SK-N-SH (cell line): ENCODE results near the gene ARMC7. TPM values are rescaled to one million over a fixed set of nuclear protein-coding genes. Genes with fewer than 3 reads are reported as not detected.

Experiments used
- CTCF ChIA-PET: fragments of 300-600, 350-600 bp; formaldehyde crosslinking; extraction: SDS; loops from one replicate; lab custom pipeline; 2021; lab: Yijun Ruan, JAX
- POLR2A ChIA-PET: fragments of 350-600 bp; sonication (Branson Sonifier 250); formaldehyde crosslinking; extraction: SDS; loops from one replicate; lab custom pipeline; 2020; ENCODE audit warnings: antibody characterized with exemption, inconsistent platforms; lab: Yijun Ruan, JAX
- DNase-seq: peaks from one replicate; pipeline ENCODE4 v3.0.0; 2012
- H2AFZ ChIP-seq: fragments of 200-600 bp; sonication (generic); 2 replicates; pipeline ENCODE4 v1.8.1; 2016; ENCODE audit warnings: antibody characterized with exemption, mild to moderate bottlenecking, low read depth
- H3F3A ChIP-seq: fragments of 200-600 bp; sonication (generic); replicated peaks from 2 replicates; pipeline ENCODE3; 2016; ENCODE audit warnings: antibody characterized with exemption, mild to moderate bottlenecking; ENCODE audit not compliant: insufficient read depth
- H3K27ac ChIP-seq, 2 experiments: fragments of 200-500 bp in 1 of 2; fragments of 200-600 bp in 1 of 2; sonication (Bioruptor generic) in 1 of 2; sonication (generic), shearing (Covaris generic) in 1 of 2; 2 replicates each; pipeline versions ENCODE4 v1.5.1 to v1.6.1; 2014 to 2016; ENCODE audit warnings: low read depth in 2 of 2, inconsistent platforms in 1 of 2, low read length in 1 of 2, mild to moderate bottlenecking in 1 of 2, mixed read lengths in 1 of 2
- H3K27me3 ChIP-seq: fragments of 200-600 bp; sonication (generic), shearing (Covaris generic); 2 replicates; pipeline ENCODE4 v1.6.1; 2016; ENCODE audit warnings: mixed run types; ENCODE audit not compliant: insufficient read depth
- H3K36me3 ChIP-seq, 2 experiments: fragments of 200-500 bp in 1 of 2; fragments of 200-600 bp in 1 of 2; sonication (Bioruptor generic) in 1 of 2; sonication (generic) in 1 of 2; replicated peaks in 1 of 2; 2 replicates each; pipeline versions ENCODE3 to v1.5.1; 2014 to 2016; ENCODE audit warnings: low read length in 1 of 2, mild to moderate bottlenecking in 1 of 2; ENCODE audit not compliant: insufficient read depth in 2 of 2, control insufficient read depth in 1 of 2
- H3K4me1 ChIP-seq, 2 experiments: fragments of 200-500 bp in 1 of 2; fragments of 200-600 bp in 1 of 2; sonication (Bioruptor generic) in 1 of 2; sonication (generic), shearing (Covaris generic) in 1 of 2; 2 replicates each; pipeline versions ENCODE4 v1.5.1 to v1.6.1; 2014 to 2016; ENCODE audit warnings: low read depth in 1 of 2, low read length in 1 of 2, mixed run types in 1 of 2; ENCODE audit not compliant: insufficient read depth in 2 of 2, control insufficient read depth in 1 of 2
- H3K4me2 ChIP-seq: fragments of 200-600 bp; sonication (generic), shearing (Covaris generic); 2 replicates; pipeline ENCODE4 v1.6.1; 2017; ENCODE audit warnings: mixed run types
- H3K4me3 ChIP-seq, 2 experiments: fragments of 200-500 bp in 1 of 2; fragments of 200-600 bp in 1 of 2; sonication (Bioruptor generic) in 1 of 2; sonication (generic), shearing (Covaris generic) in 1 of 2; 2 replicates each; pipeline versions ENCODE4 v1.5.1 to v1.8.1; 2014 to 2016; ENCODE audit warnings: low read depth in 2 of 2, inconsistent platforms in 1 of 2, low read length in 1 of 2, mild to moderate bottlenecking in 1 of 2, mixed read lengths in 1 of 2, moderate library complexity in 1 of 2
- H3K79me2 ChIP-seq: fragments of 200-600 bp; sonication (generic); 2 replicates; pipeline ENCODE4 v1.8.1; 2017; ENCODE audit warnings: mild to moderate bottlenecking; ENCODE audit not compliant: insufficient read depth
- H3K9ac ChIP-seq: fragments of 200-600 bp; sonication (generic); 2 replicates; pipeline ENCODE4 v1.6.1; 2017; ENCODE audit warnings: mixed run types
- H3K9me2 ChIP-seq: fragments of 200-600 bp; sonication (generic); 2 replicates; pipeline ENCODE4 v1.6.1; 2017; ENCODE audit warnings: mixed run types
- H3K9me3 ChIP-seq: fragments of 200-600 bp; sonication (generic); 2 replicates; pipeline ENCODE4 v1.6.1; 2017; ENCODE audit warnings: mixed run types, mild to moderate bottlenecking, moderate library complexity
- H4K20me1 ChIP-seq: fragments of 200-600 bp; sonication (generic); 2 replicates; pipeline ENCODE4 v1.6.1; 2017; ENCODE audit warnings: mild to moderate bottlenecking, mixed run types; ENCODE audit not compliant: insufficient read depth
- EP300 ChIP-seq, 2 experiments: IDR thresholded peaks; 2 replicates each; pipeline versions ENCODE4 v1.4.0 to v1.6.1; 2012; ENCODE audit warnings: borderline replicate concordance in 1 of 2, low read depth in 1 of 2, low read length in 1 of 2
- FOXM1 ChIP-seq: IDR thresholded peaks from 2 replicates; pipeline ENCODE4 v1.4.0; 2012; ENCODE audit warnings: low read depth, mild to moderate bottlenecking
- GABPA ChIP-seq: IDR thresholded peaks from 2 replicates; pipeline ENCODE4 v1.4.0; 2012; ENCODE audit warnings: low read depth, mild to moderate bottlenecking
- MEF2A ChIP-seq: IDR thresholded peaks from 2 replicates; pipeline ENCODE4 v1.4.0; 2012; ENCODE audit warnings: low read depth, borderline replicate concordance
- MXI1 ChIP-seq: IDR thresholded peaks from 2 replicates; pipeline ENCODE4 v1.6.1; 2012; ENCODE audit warnings: mild to moderate bottlenecking, low read depth, low read length, improper control_type of control experiment
- NFIC ChIP-seq: IDR thresholded peaks from 2 replicates; pipeline ENCODE4 v1.4.0; 2012; ENCODE audit warnings: borderline replicate concordance
- POLR2AphosphoS5 ChIP-seq: IDR thresholded peaks from 2 replicates; pipeline ENCODE4 v1.6.1; 2012; ENCODE audit warnings: low read depth, low read length
- RCOR1 ChIP-seq: fragments of 150-350 bp; IDR thresholded peaks from 2 replicates; pipeline ENCODE4 v1.6.1; 2017; ENCODE audit warnings: antibody characterized with exemption, low read length
- RFX5 ChIP-seq: IDR thresholded peaks from 2 replicates; pipeline ENCODE4 v1.6.1; 2012; ENCODE audit warnings: mild to moderate bottlenecking, improper control_type of control experiment, low read length
- RXRA ChIP-seq: IDR thresholded peaks from 2 replicates; pipeline ENCODE4 v1.4.0; 2012; ENCODE audit warnings: low read depth, mild to moderate bottlenecking, borderline replicate concordance
- SIN3A ChIP-seq: IDR thresholded peaks from 2 replicates; pipeline ENCODE4 v1.6.1; 2012; ENCODE audit warnings: low read depth, mild to moderate bottlenecking, low read length, moderate library complexity, borderline replicate concordance
- SMC3 ChIP-seq: IDR thresholded peaks from 2 replicates; pipeline ENCODE4 v1.6.1; 2012; ENCODE audit warnings: low read depth, low read length, improper control_type of control experiment
- TAF1 ChIP-seq: IDR thresholded peaks from 2 replicates; pipeline ENCODE4 v1.6.1; 2012; ENCODE audit warnings: low read depth, mild to moderate bottlenecking, low read length, moderate library complexity, borderline replicate concordance
- TCF12 ChIP-seq: IDR thresholded peaks from 2 replicates; pipeline ENCODE4 v1.4.0; 2012
- YY1 ChIP-seq: IDR thresholded peaks from 2 replicates; pipeline ENCODE4 v1.4.0; 2012; ENCODE audit warnings: low read depth, mild to moderate bottlenecking
- WGBS: methylation state at CpG from one replicate; pipeline ENCODE4 v1.1.6; 2017; ENCODE audit warnings: low lambda C conversion rate; 5-methylcytosine and 5-hydroxymethylcytosine counted together
- polyA plus RNA-seq, 3 experiments: library from polyadenylated mRNA; depleted of rRNA; stranded (reverse); fragments of >200 nt; gene quantifications; 2 replicates each; pipeline ENCODE4 v1.2.3, GENCODE V29; 2012
- TF ChIP-seq, protein P1 (sequence below): IDR thresholded peaks from 2 replicates; pipeline ENCODE4 v1.4.0; 2012; ENCODE audit warnings: low read depth
- TF ChIP-seq, protein P2 (sequence below): IDR thresholded peaks from 2 replicates; pipeline ENCODE4 v1.6.1; 2012; ENCODE audit warnings: mild to moderate bottlenecking, low read depth, low read length, moderate library complexity
- TF ChIP-seq, protein P3 (sequence below): fragments of 200-600 bp; sonication (generic); IDR thresholded peaks from 2 replicates; pipeline ENCODE4 v1.6.1; 2017; ENCODE audit warnings: antibody characterized with exemption, mild to moderate bottlenecking, moderate library complexity
- TF ChIP-seq, protein P4 (sequence below): IDR thresholded peaks from 2 replicates; pipeline ENCODE4; 2012
- TF ChIP-seq, protein P5 (sequence below): fragments of 150-350 bp; IDR thresholded peaks from 2 replicates; pipeline ENCODE4 v1.6.1; 2016; ENCODE audit warnings: mild to moderate bottlenecking, low read depth, low read length
- TF ChIP-seq, protein P6 (sequence below): fragments of 150-350 bp; IDR thresholded peaks from 2 replicates; pipeline ENCODE4 v1.6.1; 2017; ENCODE audit warnings: antibody characterized with exemption, low read length, low read depth, borderline replicate concordance

The ARMC7 gene
- 7.3 and 10.8 TPM in 2 replicates for polyA plus RNA-seq (2012; rRNA removed)
- polyA plus RNA-seq (2012; cell fraction: cytosol; rRNA removed) = 5.9 and 7.9 TPM in 2 replicates
- 10.6 and 11.4 TPM in 2 replicates for polyA plus RNA-seq (2012; cell fraction: nucleus; rRNA removed)

DNA sequence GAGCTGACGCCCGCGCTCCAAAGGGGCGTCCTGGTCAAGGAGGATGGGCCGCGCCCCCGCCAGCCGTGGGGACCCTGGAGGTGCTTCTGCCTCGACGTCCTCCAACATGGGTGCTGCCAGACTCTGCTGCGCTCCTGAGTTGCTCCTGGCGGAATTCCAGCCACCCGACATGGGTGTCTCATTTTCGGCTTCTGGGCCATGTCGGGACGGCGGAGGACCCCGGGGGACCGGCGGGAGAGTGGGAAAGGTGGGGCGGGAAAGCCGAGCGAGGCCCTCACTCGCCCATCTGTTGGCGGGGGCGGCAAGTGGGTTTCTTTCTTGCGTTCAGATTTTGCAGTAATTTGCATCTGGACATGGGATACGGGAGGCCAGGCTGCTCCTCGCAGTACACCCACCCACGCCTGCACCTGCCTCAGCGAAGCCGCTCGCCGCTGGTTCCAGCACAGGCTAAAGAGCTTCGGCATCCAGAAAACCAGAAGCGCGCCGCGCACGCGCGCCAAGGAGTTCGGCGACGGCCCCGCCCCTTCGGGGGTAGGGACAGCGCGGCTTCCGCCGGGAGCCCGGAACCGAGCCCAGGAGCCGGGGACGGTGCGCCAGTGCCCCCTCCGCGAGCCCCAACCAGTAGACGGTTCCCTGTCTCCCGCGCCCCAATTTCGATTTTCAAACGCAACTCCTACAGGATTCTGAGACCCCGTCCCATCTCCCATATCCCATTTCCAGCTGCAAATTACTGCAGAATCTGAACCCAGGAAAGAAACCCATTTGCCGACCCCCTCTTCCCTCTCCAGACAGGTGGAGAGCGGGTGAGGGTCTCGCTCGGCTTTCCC lies at the start of gene ARMC7:
Gene ARMC7 (plus strand): TSS at position 563 of the 827 bp plus-strand sequence. CDS start 320 bp downstream, outside the sequence.
- peak within 1 kb of the TSS; percentile 66; the same call in 1 of the 2 replicates for H3K9ac ChIP-seq
- no peaks in the 10 kb centered on the region for H4K20me1 ChIP-seq
- DNase-seq = peak; percentile 100
- H3K4me3 ChIP-seq = peak within 1 kb of the TSS; percentile 67 to 75
- peak within 1 kb of the TSS; percentile 98 for H2AFZ ChIP-seq
- peaks cover 10% of the 10 kb centered on the region; the same call in 1 of the 2 replicates for H3K79me2 ChIP-seq
- ChIA-PET POLR2A (interaction anchor here (0.6 to 2.9 kb wide), 10 partner anchors 13 to 600 kb away, joined by 3 to 12 read pairs (median 4); partner anchors contain the start of genes CDR2L, JPT1, NT5C and NUP85), CTCF (interaction anchor here (0.8 to 11.4 kb wide), 7 partner anchors 8 to 162 kb away, joined by 3 to 422 read pairs (median 4); partner anchors contain the start of genes MIF4GD, NT5C and NUP85)
- WGBS = 3% methylated on average over 46 of the region's 68 CpGs
- peaks cover 0 to 2% of the 10 kb centered on the region in 2 experiments for H3K36me3 ChIP-seq
- peaks cover 16% of the 10 kb centered on the region for H3F3A ChIP-seq
- peaks cover 0 to 25% of the 10 kb centered on the region in 2 experiments; a peak in 1 of 4 replicates for H3K4me1 ChIP-seq
- peak within 1 kb of the TSS; percentile 94 for H3K4me2 ChIP-seq
- H3K9me3 ChIP-seq = no peaks in the 10 kb centered on the region
- H3K9me2 ChIP-seq = no peaks in the 10 kb centered on the region
- H3K27me3 ChIP-seq = no peaks in the 10 kb centered on the region
- H3K27ac ChIP-seq = peak within 1 kb of the TSS in 1 of 2 experiments; percentile 60; a peak in 2 of 4 replicates
- TF ChIP-seq RCOR1 (peak; percentile 66), POLR2AphosphoS5 (peak; percentile 93), RFX5 (0 out of 2 replicates have a peak, but pooled peaks have one; percentile 9), FOXM1 (no peak), MEF2A (no peak), GABPA (peak; percentile 79), EP300 (IDR thresholded peaks at IDR 0.05; ENCODE audit: borderline replicate concordance in 1 of 2, low read depth in 1 of 2, low read length in 1 of 2) (no peak), RXRA (no peak), NFIC (no peak), TCF12 (no peak), SMC3 (no peak), MXI1 (peak; percentile 88), TAF1 (peak; percentile 67), YY1 (peak; percentile 16; the same call in 1 of the 2 replicates), SIN3A (peak; percentile 49)
- TF ChIP-seq, protein P1, sequence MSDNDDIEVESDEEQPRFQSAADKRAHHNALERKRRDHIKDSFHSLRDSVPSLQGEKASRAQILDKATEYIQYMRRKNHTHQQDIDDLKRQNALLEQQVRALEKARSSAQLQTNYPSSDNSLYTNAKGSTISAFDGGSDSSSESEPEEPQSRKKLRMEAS = peak; percentile 91
- TF ChIP-seq, protein P2, sequence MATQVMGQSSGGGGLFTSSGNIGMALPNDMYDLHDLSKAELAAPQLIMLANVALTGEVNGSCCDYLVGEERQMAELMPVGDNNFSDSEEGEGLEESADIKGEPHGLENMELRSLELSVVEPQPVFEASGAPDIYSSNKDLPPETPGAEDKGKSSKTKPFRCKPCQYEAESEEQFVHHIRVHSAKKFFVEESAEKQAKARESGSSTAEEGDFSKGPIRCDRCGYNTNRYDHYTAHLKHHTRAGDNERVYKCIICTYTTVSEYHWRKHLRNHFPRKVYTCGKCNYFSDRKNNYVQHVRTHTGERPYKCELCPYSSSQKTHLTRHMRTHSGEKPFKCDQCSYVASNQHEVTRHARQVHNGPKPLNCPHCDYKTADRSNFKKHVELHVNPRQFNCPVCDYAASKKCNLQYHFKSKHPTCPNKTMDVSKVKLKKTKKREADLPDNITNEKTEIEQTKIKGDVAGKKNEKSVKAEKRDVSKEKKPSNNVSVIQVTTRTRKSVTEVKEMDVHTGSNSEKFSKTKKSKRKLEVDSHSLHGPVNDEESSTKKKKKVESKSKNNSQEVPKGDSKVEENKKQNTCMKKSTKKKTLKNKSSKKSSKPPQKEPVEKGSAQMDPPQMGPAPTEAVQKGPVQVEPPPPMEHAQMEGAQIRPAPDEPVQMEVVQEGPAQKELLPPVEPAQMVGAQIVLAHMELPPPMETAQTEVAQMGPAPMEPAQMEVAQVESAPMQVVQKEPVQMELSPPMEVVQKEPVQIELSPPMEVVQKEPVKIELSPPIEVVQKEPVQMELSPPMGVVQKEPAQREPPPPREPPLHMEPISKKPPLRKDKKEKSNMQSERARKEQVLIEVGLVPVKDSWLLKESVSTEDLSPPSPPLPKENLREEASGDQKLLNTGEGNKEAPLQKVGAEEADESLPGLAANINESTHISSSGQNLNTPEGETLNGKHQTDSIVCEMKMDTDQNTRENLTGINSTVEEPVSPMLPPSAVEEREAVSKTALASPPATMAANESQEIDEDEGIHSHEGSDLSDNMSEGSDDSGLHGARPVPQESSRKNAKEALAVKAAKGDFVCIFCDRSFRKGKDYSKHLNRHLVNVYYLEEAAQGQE = no peak; the same call in 1 of the 2 replicates
- TF ChIP-seq, protein P3, sequence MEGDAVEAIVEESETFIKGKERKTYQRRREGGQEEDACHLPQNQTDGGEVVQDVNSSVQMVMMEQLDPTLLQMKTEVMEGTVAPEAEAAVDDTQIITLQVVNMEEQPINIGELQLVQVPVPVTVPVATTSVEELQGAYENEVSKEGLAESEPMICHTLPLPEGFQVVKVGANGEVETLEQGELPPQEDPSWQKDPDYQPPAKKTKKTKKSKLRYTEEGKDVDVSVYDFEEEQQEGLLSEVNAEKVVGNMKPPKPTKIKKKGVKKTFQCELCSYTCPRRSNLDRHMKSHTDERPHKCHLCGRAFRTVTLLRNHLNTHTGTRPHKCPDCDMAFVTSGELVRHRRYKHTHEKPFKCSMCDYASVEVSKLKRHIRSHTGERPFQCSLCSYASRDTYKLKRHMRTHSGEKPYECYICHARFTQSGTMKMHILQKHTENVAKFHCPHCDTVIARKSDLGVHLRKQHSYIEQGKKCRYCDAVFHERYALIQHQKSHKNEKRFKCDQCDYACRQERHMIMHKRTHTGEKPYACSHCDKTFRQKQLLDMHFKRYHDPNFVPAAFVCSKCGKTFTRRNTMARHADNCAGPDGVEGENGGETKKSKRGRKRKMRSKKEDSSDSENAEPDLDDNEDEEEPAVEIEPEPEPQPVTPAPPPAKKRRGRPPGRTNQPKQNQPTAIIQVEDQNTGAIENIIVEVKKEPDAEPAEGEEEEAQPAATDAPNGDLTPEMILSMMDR = no peak
- TF ChIP-seq, protein P4, sequence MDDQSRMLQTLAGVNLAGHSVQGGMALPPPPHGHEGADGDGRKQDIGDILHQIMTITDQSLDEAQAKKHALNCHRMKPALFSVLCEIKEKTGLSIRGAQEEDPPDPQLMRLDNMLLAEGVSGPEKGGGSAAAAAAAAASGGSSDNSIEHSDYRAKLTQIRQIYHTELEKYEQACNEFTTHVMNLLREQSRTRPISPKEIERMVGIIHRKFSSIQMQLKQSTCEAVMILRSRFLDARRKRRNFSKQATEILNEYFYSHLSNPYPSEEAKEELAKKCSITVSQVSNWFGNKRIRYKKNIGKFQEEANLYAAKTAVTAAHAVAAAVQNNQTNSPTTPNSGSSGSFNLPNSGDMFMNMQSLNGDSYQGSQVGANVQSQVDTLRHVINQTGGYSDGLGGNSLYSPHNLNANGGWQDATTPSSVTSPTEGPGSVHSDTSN = no peak; the same call in 1 of the 2 replicates
- TF ChIP-seq, protein P5, sequence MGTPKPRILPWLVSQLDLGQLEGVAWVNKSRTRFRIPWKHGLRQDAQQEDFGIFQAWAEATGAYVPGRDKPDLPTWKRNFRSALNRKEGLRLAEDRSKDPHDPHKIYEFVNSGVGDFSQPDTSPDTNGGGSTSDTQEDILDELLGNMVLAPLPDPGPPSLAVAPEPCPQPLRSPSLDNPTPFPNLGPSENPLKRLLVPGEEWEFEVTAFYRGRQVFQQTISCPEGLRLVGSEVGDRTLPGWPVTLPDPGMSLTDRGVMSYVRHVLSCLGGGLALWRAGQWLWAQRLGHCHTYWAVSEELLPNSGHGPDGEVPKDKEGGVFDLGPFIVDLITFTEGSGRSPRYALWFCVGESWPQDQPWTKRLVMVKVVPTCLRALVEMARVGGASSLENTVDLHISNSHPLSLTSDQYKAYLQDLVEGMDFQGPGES = no peak
- TF ChIP-seq, protein P6, sequence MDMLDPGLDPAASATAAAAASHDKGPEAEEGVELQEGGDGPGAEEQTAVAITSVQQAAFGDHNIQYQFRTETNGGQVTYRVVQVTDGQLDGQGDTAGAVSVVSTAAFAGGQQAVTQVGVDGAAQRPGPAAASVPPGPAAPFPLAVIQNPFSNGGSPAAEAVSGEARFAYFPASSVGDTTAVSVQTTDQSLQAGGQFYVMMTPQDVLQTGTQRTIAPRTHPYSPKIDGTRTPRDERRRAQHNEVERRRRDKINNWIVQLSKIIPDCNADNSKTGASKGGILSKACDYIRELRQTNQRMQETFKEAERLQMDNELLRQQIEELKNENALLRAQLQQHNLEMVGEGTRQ = no peak
